Endothelial cell of umbilical vein (primary cell): Measurements from ENCODE around the gene CPZ. TPM values are rescaled to one million over a fixed set of nuclear protein-coding genes. Genes with fewer than 3 reads are reported as not detected.

Experiments used
- BruUV-seq: library from RNA; stranded (reverse); fragments of 400-500 nt; replicated peaks from 2 replicates; lab custom pipeline; 2021; lab: Mats Ljungman, UMichigan
- CTCF ChIA-PET: fragments of 300-600, 350-600 bp; sonication (Branson Sonifier 250); formaldehyde crosslinking; loops from one replicate; lab custom pipeline; 2021; ENCODE audit warnings: antibody characterized with exemption, inconsistent platforms; lab: Charles Lee
- POLR2A ChIA-PET: fragments of 300-600, 350-600 bp; sonication (Branson Sonifier 250); formaldehyde crosslinking; loops from one replicate; lab custom pipeline; 2021; ENCODE audit warnings: antibody characterized with exemption, inconsistent platforms; lab: Charles Lee
- DNase-seq: peaks from one replicate; pipeline ENCODE4 v3.0.0-alpha.2; 2011; ENCODE audit warnings: low read depth, low spot score
- FAIRE-seq: peaks from 2 replicates; lab custom pipeline; 2011; peaks lifted over from hg19 to GRCh38; lab: Jason Lieb, UNC
- H2AFZ ChIP-seq: 2 replicates; pipeline ENCODE4 v1.6.0; 2012; ENCODE audit warnings: low read depth, low read length, control low read depth, inconsistent platforms
- H3K27ac ChIP-seq: 2 replicates; pipeline ENCODE4 v1.5.1; 2011; ENCODE audit warnings: low read depth, mild to moderate bottlenecking, control low read depth, low read length, moderate library complexity; ENCODE audit not compliant: insufficient read depth
- H3K27me3 ChIP-seq, 2 experiments: 2 replicates each; pipeline versions ENCODE4 v1.6.0 to v1.6.1; 2011; ENCODE audit warnings: low read length in 2 of 2, mixed read lengths in 1 of 2; ENCODE audit not compliant: control insufficient read depth in 2 of 2, insufficient read depth in 2 of 2
- H3K36me3 ChIP-seq, 2 experiments: 2 replicates in 1 of 2; 3 replicates in 1 of 2; pipeline ENCODE4 v1.5.1; 2011; ENCODE audit warnings: low read length in 2 of 2, mild to moderate bottlenecking in 1 of 2, moderate library complexity in 1 of 2; ENCODE audit not compliant: control insufficient read depth in 2 of 2, insufficient read depth in 2 of 2; ENCODE audit errors: extremely low read depth in 1 of 2
- H3K4me1 ChIP-seq: 3 replicates; pipeline ENCODE4 v1.5.1; 2011; ENCODE audit warnings: mild to moderate bottlenecking, low read length; ENCODE audit not compliant: control insufficient read depth, insufficient read depth; ENCODE audit errors: extremely low read depth
- H3K4me2 ChIP-seq: 2 replicates; pipeline ENCODE4 v1.6.1; 2011; ENCODE audit warnings: low read length, control low read depth, mixed read lengths; ENCODE audit not compliant: insufficient read depth
- H3K4me3 ChIP-seq, 3 experiments: fragments of 200-600 bp in 1 of 3; sonication (generic), shearing (Covaris generic) in 1 of 3; replicated peaks in 1 of 3; 2 replicates each; pipeline ENCODE4 v1.5.1; 2011 to 2016; ENCODE audit warnings: control low read depth in 3 of 3, low read length in 3 of 3, mild to moderate bottlenecking in 2 of 3, inconsistent platforms in 1 of 3, low read depth in 1 of 3, moderate library complexity in 1 of 3; ENCODE audit not compliant: insufficient read depth in 1 of 3
- H3K79me2 ChIP-seq: 2 replicates; pipeline ENCODE4 v1.6.0; 2012; ENCODE audit warnings: low read length, inconsistent platforms; ENCODE audit not compliant: control insufficient read depth, insufficient read depth
- H3K9ac ChIP-seq: replicated peaks from 2 replicates; pipeline ENCODE3; 2011; ENCODE audit warnings: low read length, control low read depth; ENCODE audit not compliant: insufficient read depth; ENCODE audit errors: extremely low read depth
- H3K9me1 ChIP-seq: replicated peaks from 3 replicates; pipeline ENCODE4 v1.6.0; 2011; ENCODE audit warnings: mild to moderate bottlenecking, low read length; ENCODE audit not compliant: control insufficient read depth, insufficient read depth; ENCODE audit errors: extremely low read depth
- H3K9me3 ChIP-seq: replicated peaks from 2 replicates; pipeline ENCODE4 v1.5.1; 2012; ENCODE audit warnings: low read length, inconsistent platforms; ENCODE audit not compliant: control insufficient read depth, insufficient read depth
- H4K20me1 ChIP-seq: replicated peaks from 2 replicates; pipeline ENCODE3; 2011; ENCODE audit warnings: mild to moderate bottlenecking, low read length; ENCODE audit not compliant: control insufficient read depth, insufficient read depth; ENCODE audit errors: extremely low read depth
- CTCF ChIP-seq, 2 donors: IDR thresholded peaks; 1 replicate in 1 of 2; 2 replicates in 1 of 2; pipeline ENCODE4 v1.5.1; 2011; ENCODE audit warnings: low read length in 2 of 2, mild to moderate bottlenecking in 2 of 2, moderate library complexity in 2 of 2, control low read depth in 1 of 2, inconsistent platforms in 1 of 2, low read depth in 1 of 2; ENCODE audit not compliant: insufficient read depth in 1 of 2; ENCODE audit errors: extremely low read depth in 1 of 2
- EZH2 ChIP-seq: IDR thresholded peaks from 2 replicates; pipeline ENCODE4 v1.6.1; 2012; ENCODE audit warnings: borderline replicate concordance, low read depth, mild to moderate bottlenecking, moderate library complexity, low read length, inconsistent platforms; ENCODE audit not compliant: severe bottlenecking
- FOS ChIP-seq: IDR thresholded peaks from 2 replicates; pipeline ENCODE4 v1.6.1; 2011; ENCODE audit warnings: mild to moderate bottlenecking, low read length, moderate library complexity, borderline replicate concordance; ENCODE audit not compliant: insufficient read depth
- GATA2 ChIP-seq: IDR thresholded peaks from 2 replicates; pipeline ENCODE4 v1.7.0; 2011; ENCODE audit warnings: low read depth, mild to moderate bottlenecking, moderate library complexity, mixed read lengths, low read length; ENCODE audit not compliant: insufficient read length, insufficient read depth
- JUN ChIP-seq: IDR thresholded peaks from 2 replicates; pipeline ENCODE4 v1.6.1; 2011; ENCODE audit warnings: borderline replicate concordance, low read depth; ENCODE audit not compliant: insufficient read length, insufficient read depth
- MAX ChIP-seq: IDR thresholded peaks from 2 replicates; pipeline ENCODE4 v1.6.1; 2011; ENCODE audit not compliant: insufficient read depth, insufficient read length
- MYC ChIP-seq: IDR thresholded peaks from one replicate; pipeline ENCODE4 v1.6.1; 2011; ENCODE audit warnings: mild to moderate bottlenecking, low read depth, low read length
- POLR2A ChIP-seq: IDR thresholded peaks from 2 replicates; pipeline ENCODE4 v1.6.1; 2012; ENCODE audit warnings: low read depth, mild to moderate bottlenecking, control low read depth, low read length
- POLR2AphosphoS5 ChIP-seq: IDR thresholded peaks from 2 replicates; pipeline ENCODE4 v1.6.1; 2012; ENCODE audit warnings: low read depth, mild to moderate bottlenecking, control low read depth, low read length, moderate library complexity; ENCODE audit not compliant: insufficient read depth
- dilution Hi-C: fragments of 300-500 bp; cut with MboI; formaldehyde crosslinking; loops from one replicate; pipeline ENCODE4 v1.15.0; 2019; ENCODE audit warnings: low sequenced_read_pairs; ENCODE audit not compliant: extremely low pct_ligation_motif_present
- intact Hi-C: fragments of 100-400 bp; cut with micrococcal nuclease; formaldehyde crosslinking; loops from one replicate; pipeline ENCODE4 v1.10.0; 2022
- polyA plus RNA-seq, 4 experiments: library from polyadenylated mRNA; depleted of rRNA in 3 of 4; stranded (reverse) in 3 of 4; unstranded in 1 of 4; fragments of >200 nt; gene quantifications; 2 replicates each; pipeline versions ENCODE4 v1.2.1 to v1.2.3, GENCODE V29; 2011 to 2012; ENCODE audit warnings: missing spikeins in 1 of 4
- total RNA-seq: library from RNA; stranded (reverse); gene quantifications from 2 replicates; pipeline ENCODE4 v1.2.3, GENCODE V29; 2021

The CPZ gene
- total and polyA plus RNA-seq, 2 donors (not counting 3 experiments of a cell fraction or from before 2014, with no cell fraction given) = not detected

- Histone ChIP-seq H3K4me3 (no peak overlapping the region), H3K27ac (no peak overlapping the region), H3K4me2 (no peak overlapping the region), H3K79me2 (no peaks in the 10 kb centered on the region), H3K36me3 (no peaks in the 10 kb centered on the region), H3K9ac (no peak overlapping the region), H3K9me3 (no peaks in the 10 kb centered on the region), H3K9me1 (no peaks in the 10 kb centered on the region), H3K27me3 (no peaks in the 10 kb centered on the region), H3K4me1 (no peaks in the 10 kb centered on the region), H2AFZ (no peak overlapping the region), H4K20me1 (no peaks in the 10 kb centered on the region)
- DNase-seq (no peak), FAIRE-seq (no peak)
- TF ChIP-seq POLR2A = no peak
- TF ChIP-seq GATA2 = no peak
- no peak for TF ChIP-seq EZH2
- dilution Hi-C loops = no loop called here
- intact Hi-C loops = no loop called here
- POLR2A ChIA-PET = no interaction called here
- CTCF ChIA-PET = interaction anchor here (2.2 kb wide), 1 partner anchor 309 kb away, joined by 16 read pairs; no protein-coding TSS in a partner anchor
- no TSS peak for BruUV-seq
Observed at GRCh38 chr4:8608714-8609391, 16.3 kb downstream of the CPZ start.

- Histone ChIP-seq H3K4me2 (no peak overlapping the region), H3K36me3 (no peaks in the 10 kb centered on the region), H3K9ac (no peak overlapping the region), H3K9me3 (no peaks in the 10 kb centered on the region), H3K9me1 (no peaks in the 10 kb centered on the region), H4K20me1 (no peaks in the 10 kb centered on the region), H3K4me3 (no peak overlapping the region), H3K27me3 (no peaks in the 10 kb centered on the region), H3K4me1 (no peaks in the 10 kb centered on the region), H3K79me2 (no peaks in the 10 kb centered on the region), H3K27ac (no peak overlapping the region), H2AFZ (no peak overlapping the region)
- dilution Hi-C loops = no loop called here
- no peak for DNase-seq
- intact Hi-C loops = no loop called here
- ChIA-PET POLR2A (no interaction called here), CTCF (no interaction called here)
- FAIRE-seq = no peak
- BruUV-seq = no TSS peak
- TF ChIP-seq EZH2 (no peak), POLR2AphosphoS5 (no peak), MYC (no peak), FOS (no peak), JUN (no peak), MAX (no peak), GATA2 (no peak), CTCF (IDR thresholded peaks at IDR 0.05; ENCODE audit: extremely low read depth in 1 of 2, insufficient read depth in 1 of 2, low read depth in 1 of 2, low read length in 2 of 2) (no peak)
Observed at GRCh38 chr4:8609406-8609805, 16.8 kb downstream of the CPZ start.
